SK-N-SH treated with all-trans-retinoic acid at 6 μM for 48 hours (cell line): Measurements from ENCODE around the gene MAP3K7CL.

Source experiments
- ATAC-seq: fragments of 200-7000 bp; cut with Tn5 transposase; 3 replicates; pipeline ENCODE4 v1.9.1; 2020; ENCODE audit warnings: mild to moderate bottlenecking, moderate library complexity
- BACH2 ChIP-seq: fragments of 250-450 bp; sonication (Bioruptor Pico); IDR thresholded peaks from 2 replicates; pipeline ENCODE4 v1.9.0; 2021; ENCODE audit warnings: mild to moderate bottlenecking, borderline replicate concordance
- CREB5 ChIP-seq: fragments of 250-450 bp; sonication (Bioruptor Pico); IDR thresholded peaks from 2 replicates; pipeline ENCODE4 v1.5.1; 2020; ENCODE audit warnings: low read depth, mild to moderate bottlenecking, moderate library complexity
- CSDC2 ChIP-seq: fragments of 250-450 bp; sonication (Bioruptor Pico); IDR thresholded peaks from 2 replicates; pipeline ENCODE4 v1.5.0; 2020; ENCODE audit warnings: mild to moderate bottlenecking, moderate library complexity
- CSRNP3 ChIP-seq: fragments of 250-450 bp; sonication (Bioruptor Pico); IDR thresholded peaks from 2 replicates; pipeline ENCODE4 v1.5.1; 2021; ENCODE audit warnings: mild to moderate bottlenecking, moderate library complexity
- ESRRG ChIP-seq: fragments of 250-450 bp; sonication (Bioruptor Pico); IDR thresholded peaks from 2 replicates; pipeline ENCODE4 v1.6.1; 2021; ENCODE audit warnings: mild to moderate bottlenecking
- GLIS3 ChIP-seq: fragments of 250-450 bp; sonication (Bioruptor Pico); IDR thresholded peaks from 2 replicates; pipeline ENCODE4 v1.5.0; 2020; ENCODE audit warnings: mild to moderate bottlenecking, moderate library complexity
- ISL1 ChIP-seq: fragments of 250-450 bp; sonication (Bioruptor Pico); IDR thresholded peaks from 2 replicates; pipeline ENCODE4 v2.1.2; 2022; ENCODE audit warnings: mild to moderate bottlenecking, moderate library complexity
- OSR1 ChIP-seq: fragments of 250-450 bp; sonication (Bioruptor Pico); IDR thresholded peaks from 2 replicates; pipeline ENCODE4 v1.8.0; 2022; ENCODE audit warnings: moderate library complexity, mild to moderate bottlenecking, inconsistent platforms
- PATZ1 ChIP-seq: fragments of 250-450 bp; sonication (Bioruptor Pico); IDR thresholded peaks from 2 replicates; pipeline ENCODE4 v1.8.0; 2020; ENCODE audit warnings: mild to moderate bottlenecking, moderate library complexity, borderline replicate concordance
- POU6F1 ChIP-seq: fragments of 250-450 bp; sonication (Bioruptor Pico); IDR thresholded peaks from 2 replicates; pipeline ENCODE4 v1.8.0; 2021; ENCODE audit warnings: low read depth, mild to moderate bottlenecking, moderate library complexity, borderline replicate concordance
- PPARA ChIP-seq: fragments of 250-450 bp; sonication (Bioruptor Pico); IDR thresholded peaks from 2 replicates; pipeline ENCODE4 v1.5.0; 2020; ENCODE audit warnings: mild to moderate bottlenecking, borderline replicate concordance
- RARB ChIP-seq: fragments of 250-450 bp; sonication (Bioruptor Pico); IDR thresholded peaks from 2 replicates; pipeline ENCODE4 v1.8.0; 2021; ENCODE audit warnings: mild to moderate bottlenecking, moderate library complexity
- SNAI2 ChIP-seq: fragments of 250-450 bp; sonication (Bioruptor Pico); IDR thresholded peaks from 2 replicates; pipeline ENCODE4 v1.5.0; 2020; ENCODE audit warnings: mild to moderate bottlenecking, moderate library complexity
- TCF4 ChIP-seq: fragments of 250-450 bp; sonication (Bioruptor Pico); IDR thresholded peaks from 2 replicates; pipeline ENCODE4 v1.8.0; 2021; ENCODE audit warnings: mild to moderate bottlenecking, moderate library complexity, borderline replicate concordance
- TOX ChIP-seq: fragments of 250-450 bp; sonication (Bioruptor Pico); IDR thresholded peaks from 2 replicates; pipeline ENCODE4 v1.8.0; 2021; ENCODE audit warnings: mild to moderate bottlenecking, moderate library complexity, borderline replicate concordance
- ZC3H10 ChIP-seq: fragments of 250-450 bp; sonication (Bioruptor Pico); IDR thresholded peaks from 2 replicates; pipeline ENCODE4 v1.5.1; 2021; ENCODE audit warnings: mild to moderate bottlenecking, moderate library complexity
- ZFP3 ChIP-seq: fragments of 250-450 bp; sonication (Bioruptor Pico); IDR thresholded peaks from 2 replicates; pipeline ENCODE4 v1.5.0; 2020; ENCODE audit warnings: mild to moderate bottlenecking, moderate library complexity
- ZFP30 ChIP-seq: fragments of 450-650 bp; formaldehyde crosslinking; IDR thresholded peaks from 2 replicates; pipeline ENCODE4 v1.5.0; 2022; ENCODE audit warnings: mild to moderate bottlenecking, moderate library complexity
- ZNF565 ChIP-seq: fragments of 450-650 bp; formaldehyde crosslinking; conservative IDR thresholded peaks from 2 replicates; pipeline ENCODE4 v1.5.0; 2020; ENCODE audit warnings: low read depth, mild to moderate bottlenecking, moderate library complexity
- ZNF70 ChIP-seq: fragments of 450-650 bp; formaldehyde crosslinking; IDR thresholded peaks from 2 replicates; pipeline ENCODE4 v1.5.0; 2020; ENCODE audit warnings: mild to moderate bottlenecking, moderate library complexity
- ZNF8 ChIP-seq: fragments of 450-650 bp; formaldehyde crosslinking; IDR thresholded peaks from 2 replicates; pipeline ENCODE4 v1.5.0; 2020; ENCODE audit warnings: mild to moderate bottlenecking, moderate library complexity
- TF ChIP-seq, protein P1 (sequence below): fragments of 250-450 bp; sonication (Bioruptor Pico); IDR thresholded peaks from 2 replicates; pipeline ENCODE4 v1.5.0; 2020; ENCODE audit warnings: mild to moderate bottlenecking, moderate library complexity

MAP3K7CL gene

GRCh38 chr21:29144736-29145353, 14.4 kb downstream of the MAP3K7CL start:
- ATAC-seq, result peak; percentile 32; the same call in 2 of the 3 replicates
- TF ChIP-seq CSRNP3 (CRISPR knock-in tag), result no peak
- no peak for TF ChIP-seq ZNF70
- TF ChIP-seq ISL1 (CRISPR knock-in tag), result no peak; the same call in 1 of the 2 replicates
- no peak for TF ChIP-seq ZNF8
- no peak for TF ChIP-seq TCF4 (CRISPR knock-in tag)
- no peak for TF ChIP-seq PATZ1
- TF ChIP-seq ZFP3 (CRISPR knock-in tag), result no peak
- TF ChIP-seq GLIS3 (CRISPR knock-in tag), result no peak
- no peak for TF ChIP-seq CSDC2 (CRISPR knock-in tag)
- no peak for TF ChIP-seq ZC3H10 (CRISPR knock-in tag)
- TF ChIP-seq, protein P1, sequence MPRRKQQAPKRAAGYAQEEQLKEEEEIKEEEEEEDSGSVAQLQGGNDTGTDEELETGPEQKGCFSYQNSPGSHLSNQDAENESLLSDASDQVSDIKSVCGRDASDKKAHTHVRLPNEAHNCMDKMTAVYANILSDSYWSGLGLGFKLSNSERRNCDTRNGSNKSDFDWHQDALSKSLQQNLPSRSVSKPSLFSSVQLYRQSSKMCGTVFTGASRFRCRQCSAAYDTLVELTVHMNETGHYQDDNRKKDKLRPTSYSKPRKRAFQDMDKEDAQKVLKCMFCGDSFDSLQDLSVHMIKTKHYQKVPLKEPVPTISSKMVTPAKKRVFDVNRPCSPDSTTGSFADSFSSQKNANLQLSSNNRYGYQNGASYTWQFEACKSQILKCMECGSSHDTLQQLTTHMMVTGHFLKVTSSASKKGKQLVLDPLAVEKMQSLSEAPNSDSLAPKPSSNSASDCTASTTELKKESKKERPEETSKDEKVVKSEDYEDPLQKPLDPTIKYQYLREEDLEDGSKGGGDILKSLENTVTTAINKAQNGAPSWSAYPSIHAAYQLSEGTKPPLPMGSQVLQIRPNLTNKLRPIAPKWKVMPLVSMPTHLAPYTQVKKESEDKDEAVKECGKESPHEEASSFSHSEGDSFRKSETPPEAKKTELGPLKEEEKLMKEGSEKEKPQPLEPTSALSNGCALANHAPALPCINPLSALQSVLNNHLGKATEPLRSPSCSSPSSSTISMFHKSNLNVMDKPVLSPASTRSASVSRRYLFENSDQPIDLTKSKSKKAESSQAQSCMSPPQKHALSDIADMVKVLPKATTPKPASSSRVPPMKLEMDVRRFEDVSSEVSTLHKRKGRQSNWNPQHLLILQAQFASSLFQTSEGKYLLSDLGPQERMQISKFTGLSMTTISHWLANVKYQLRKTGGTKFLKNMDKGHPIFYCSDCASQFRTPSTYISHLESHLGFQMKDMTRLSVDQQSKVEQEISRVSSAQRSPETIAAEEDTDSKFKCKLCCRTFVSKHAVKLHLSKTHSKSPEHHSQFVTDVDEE (CRISPR knock-in tag), result no peak
- no peak for TF ChIP-seq ZFP30
- TF ChIP-seq BACH2 (CRISPR knock-in tag), result no peak
- TF ChIP-seq RARB (CRISPR knock-in tag), result no peak
- no peak for TF ChIP-seq CREB5 (CRISPR knock-in tag)
- no peak for TF ChIP-seq ESRRG
- TF ChIP-seq PPARA (CRISPR knock-in tag), result no peak
- TF ChIP-seq SNAI2, result no peak
- TF ChIP-seq ZNF565 (CRISPR knock-in tag), result no peak

DNA sequence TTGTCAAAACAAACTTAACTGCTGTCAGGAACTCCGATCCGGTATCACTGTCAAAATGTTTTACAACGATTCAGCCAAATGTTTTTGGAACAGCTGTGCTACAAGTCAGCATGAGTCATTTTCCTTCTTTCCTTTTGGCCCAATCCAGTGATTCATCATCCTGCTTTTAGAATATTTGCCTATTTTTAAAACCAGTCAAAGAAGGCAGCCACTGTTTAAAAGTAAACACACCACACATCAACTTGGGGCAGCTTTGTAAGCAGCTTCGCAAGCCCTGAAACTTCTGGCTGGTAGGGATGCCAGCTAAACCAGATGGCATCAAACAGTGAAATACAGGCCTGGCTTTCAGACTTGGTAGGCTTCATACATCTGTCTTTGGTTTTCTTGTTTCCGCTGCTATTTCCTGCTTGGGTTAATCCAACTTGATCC, 14.9 kb downstream of the MAP3K7CL start:
- TF ChIP-seq CSDC2 (CRISPR knock-in tag) (no peak), ISL1 (CRISPR knock-in tag) (peak; percentile 40), POU6F1 (CRISPR knock-in tag) (no peak), ZC3H10 (CRISPR knock-in tag) (no peak), TOX (no peak)
- ATAC-seq, result peak; percentile 88

DNA sequence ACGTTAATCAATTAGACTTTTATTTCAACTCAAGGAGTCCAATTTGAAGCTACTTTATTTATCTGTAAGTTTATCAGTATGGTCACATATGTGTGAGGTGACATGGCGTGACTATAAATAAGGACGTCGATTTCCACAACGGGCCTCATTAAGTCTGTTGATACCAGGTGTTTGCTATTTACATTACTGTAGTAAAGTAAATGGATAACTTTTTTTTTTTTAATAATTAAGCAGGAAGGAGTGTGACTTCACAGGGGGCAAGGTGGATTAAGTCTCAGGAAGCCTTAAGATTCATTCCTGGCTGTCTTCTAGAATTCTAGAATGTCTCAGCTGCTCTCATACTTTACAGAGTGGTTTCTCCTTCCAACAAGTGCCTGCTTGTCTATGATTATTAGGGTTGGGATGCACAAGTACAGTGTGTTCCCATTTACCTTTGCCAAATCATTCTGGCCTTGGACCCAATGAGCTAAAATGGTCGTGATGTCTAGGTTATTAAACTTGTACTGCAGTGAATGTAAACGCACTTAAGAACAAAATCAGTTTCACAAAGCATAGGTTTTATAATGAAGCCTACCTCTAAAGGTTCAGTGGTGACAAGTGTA, 15.5 kb downstream of the MAP3K7CL start:
- ATAC-seq, result peak; percentile 9
- TF ChIP-seq PATZ1 (no peak), SNAI2 (no peak), ISL1 (CRISPR knock-in tag) (no peak), ZFP3 (CRISPR knock-in tag) (no peak), CSRNP3 (CRISPR knock-in tag) (no peak), CSDC2 (CRISPR knock-in tag) (no peak), TOX (no peak), PPARA (CRISPR knock-in tag) (no peak), GLIS3 (CRISPR knock-in tag) (no peak), ZNF70 (no peak), POU6F1 (CRISPR knock-in tag) (no peak), OSR1 (no peak), TCF4 (CRISPR knock-in tag) (no peak), ZC3H10 (CRISPR knock-in tag) (no peak)
